SIG-M5 treated with dmso at 0.1 percent for 504 hours (cell line): Measurements from ENCODE around the gene STX16.
A peak's percentile ranks its signal among the peaks of the same experiment; 100 is the strongest.

ENCODE experiments used
- DNase-seq: peaks from one replicate; lab custom pipeline; 2025; ENCODE audit not compliant: unreplicated experiment; lab: John Stamatoyannopoulos, UW

The STX16 gene

GRCh38 chr20:58673119-58673518 lies 22.0 kb downstream of the STX16 start:
- no peak for DNase-seq

- no peak for DNase-seq
Observed at GRCh38 chr20:58675146-58675584, 24.1 kb downstream of the STX16 start.

DNA sequence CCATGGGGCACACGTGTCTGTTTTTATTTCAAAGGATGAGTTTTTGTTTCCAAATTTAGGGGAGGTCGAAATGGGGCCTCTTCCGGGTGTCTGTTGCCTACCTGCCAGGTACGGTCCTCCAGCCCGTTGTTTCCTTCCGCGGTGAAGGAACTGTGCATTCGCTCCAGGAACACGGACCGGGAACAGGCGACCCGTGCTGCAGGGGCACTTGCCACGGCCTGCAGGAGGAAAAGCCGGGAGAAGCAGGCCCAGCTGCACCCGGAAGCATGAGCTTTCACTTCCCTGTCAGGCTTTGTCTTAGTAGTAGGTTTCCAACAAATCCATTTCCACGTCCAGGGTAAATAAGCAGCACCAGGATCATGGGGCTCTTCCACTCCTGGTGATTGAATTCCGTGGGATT lies 24.6 kb downstream of the STX16 start:
- DNase-seq: no peak

GRCh38 chr20:58676161-58676560 lies 25.1 kb downstream of the STX16 start:
- DNase-seq: no peak

- DNase-seq: no peak
Observed at GRCh38 chr20:58677079-58677604, 26.1 kb downstream of the STX16 start.

GRCh38 chr20:58677808-58678207 lies 26.7 kb downstream of the STX16 start:
- no peak for DNase-seq

DNA sequence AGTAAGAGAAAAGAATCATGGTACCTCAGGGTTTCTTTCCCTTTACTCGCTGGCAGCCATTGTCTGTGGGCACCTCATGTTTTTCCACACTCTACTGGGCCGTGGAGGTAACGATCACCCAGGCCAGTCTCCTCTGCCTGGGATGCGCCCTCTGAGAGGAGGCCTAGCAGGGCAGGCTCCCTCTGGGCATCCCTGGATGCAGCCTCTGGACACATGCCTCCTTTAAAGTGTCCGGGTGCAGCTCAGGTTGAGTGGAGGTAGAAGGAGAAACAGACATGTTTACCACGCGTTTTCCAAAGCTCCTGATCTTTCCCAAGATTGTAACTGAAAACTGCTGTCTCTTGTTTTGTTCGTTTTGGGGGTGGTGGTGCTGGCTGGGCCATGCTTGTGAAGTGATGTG lies 27.7 kb downstream of the STX16 start:
- no peak for DNase-seq

GRCh38 chr20:58682656-58683531 lies 31.8 kb downstream of the STX16 start:
- DNase-seq: no peak

- no peak for DNase-seq
Observed at GRCh38 chr20:58684291-58684690, 33.2 kb downstream of the STX16 start.

DNA sequence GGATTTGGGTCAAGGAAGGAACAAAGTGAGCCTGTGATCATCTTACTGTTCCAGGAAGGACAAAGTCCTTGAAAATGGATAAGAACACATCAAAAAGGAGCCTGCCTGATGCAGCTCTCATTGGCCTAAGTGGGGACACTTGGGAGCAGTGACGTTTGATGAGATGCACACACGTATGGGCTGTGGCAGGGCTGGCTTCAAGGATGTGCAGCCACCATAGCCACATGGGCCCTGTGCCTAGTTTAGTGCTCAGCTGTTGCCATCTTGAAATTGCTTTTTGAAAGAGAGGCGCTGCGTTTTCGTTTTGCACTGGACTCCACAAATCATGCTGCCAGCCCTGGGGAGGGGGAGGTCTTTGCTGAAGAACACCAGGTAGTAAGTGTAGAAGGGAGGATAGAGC lies 34.9 kb downstream of the STX16 start:
- DNase-seq: no peak

DNA sequence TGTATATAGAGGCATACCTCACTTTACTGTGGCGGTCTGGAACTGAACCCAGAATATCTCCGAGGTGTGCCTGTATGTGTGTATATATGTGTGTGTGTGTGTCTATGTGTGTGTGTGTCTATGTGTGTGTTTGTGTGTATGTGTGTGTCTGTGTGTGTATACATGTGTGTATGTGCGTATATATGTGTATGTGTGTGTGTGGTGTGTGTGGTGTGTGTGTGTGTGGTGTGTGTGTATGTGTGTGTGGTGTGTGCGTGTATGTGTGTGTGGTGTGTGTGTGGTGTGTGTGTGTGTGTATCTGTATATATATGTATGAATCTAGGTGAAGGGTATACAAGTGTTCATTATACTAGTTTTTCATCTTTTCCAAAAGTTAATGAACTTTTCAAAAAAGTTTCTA lies 37.3 kb downstream of the STX16 start:
- DNase-seq: no peak

DNA sequence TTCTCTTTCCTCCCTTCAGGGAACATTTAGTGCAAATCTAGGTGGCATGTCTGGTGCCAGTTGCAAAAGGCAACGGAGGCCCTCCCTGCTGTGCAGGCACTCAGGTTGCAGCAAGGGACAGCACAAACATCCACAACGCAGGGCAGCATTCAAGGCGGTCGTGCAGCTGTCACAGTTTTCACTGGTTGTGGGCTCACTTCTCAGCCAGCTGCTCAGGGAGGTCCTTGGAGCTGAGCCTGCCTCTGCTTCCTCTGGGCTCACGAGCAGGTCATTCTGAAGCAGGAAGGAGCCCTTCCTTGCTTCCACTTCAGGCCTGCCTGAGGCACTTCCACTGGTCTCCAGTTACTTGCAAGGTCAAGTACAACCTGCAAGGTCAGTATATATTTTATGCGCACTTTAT lies 37.8 kb downstream of the STX16 start:
- no peak for DNase-seq

DNA sequence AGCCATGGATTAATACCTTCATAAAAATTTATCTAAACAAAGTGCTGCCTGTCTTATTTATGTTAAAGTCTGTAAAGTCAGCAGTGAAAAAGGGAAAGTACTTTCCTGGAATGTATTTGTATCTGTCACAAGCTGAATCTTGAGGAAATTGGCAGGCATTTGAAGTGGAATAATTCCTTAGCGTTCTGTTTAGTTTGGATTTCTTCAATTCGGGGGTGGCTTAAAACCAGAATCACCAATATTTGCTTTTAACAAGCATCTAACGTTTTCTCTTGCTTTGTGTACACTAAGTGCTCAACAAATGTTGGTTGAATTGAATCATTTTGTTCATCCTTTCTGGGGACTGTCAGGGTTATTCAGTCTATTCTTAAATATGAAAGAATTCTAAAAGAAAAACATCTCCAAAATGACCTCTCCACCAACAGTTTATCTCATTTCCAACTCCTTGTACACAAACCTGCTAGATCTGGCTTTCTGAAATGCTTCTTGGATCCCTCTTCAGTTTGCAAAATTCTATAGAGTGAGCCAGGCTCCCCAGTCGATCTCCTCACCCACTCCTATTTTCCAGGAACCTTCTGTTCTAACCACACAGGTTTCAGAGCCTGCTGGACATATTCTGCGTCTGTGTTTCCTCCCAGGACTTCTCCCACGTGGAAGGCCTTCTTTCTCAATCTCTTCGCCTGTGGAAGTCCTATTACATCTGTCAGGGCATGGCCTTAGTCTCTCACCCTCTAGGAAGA lies 39.5 kb downstream of the STX16 start:
- DNase-seq: peak; percentile 29

GRCh38 chr20:58691773-58692578 lies 40.9 kb downstream of the STX16 start:
- DNase-seq: peak; percentile 95

- peak; percentile 81 for DNase-seq
Observed at GRCh38 chr20:58692579-58693225, 41.6 kb downstream of the STX16 start, which contains the start of gene NPEPL1. NPEPL1 (plus strand) TSS chr20:58692800; CDS start chr20:58692901, 101 bp downstream.

DNA sequence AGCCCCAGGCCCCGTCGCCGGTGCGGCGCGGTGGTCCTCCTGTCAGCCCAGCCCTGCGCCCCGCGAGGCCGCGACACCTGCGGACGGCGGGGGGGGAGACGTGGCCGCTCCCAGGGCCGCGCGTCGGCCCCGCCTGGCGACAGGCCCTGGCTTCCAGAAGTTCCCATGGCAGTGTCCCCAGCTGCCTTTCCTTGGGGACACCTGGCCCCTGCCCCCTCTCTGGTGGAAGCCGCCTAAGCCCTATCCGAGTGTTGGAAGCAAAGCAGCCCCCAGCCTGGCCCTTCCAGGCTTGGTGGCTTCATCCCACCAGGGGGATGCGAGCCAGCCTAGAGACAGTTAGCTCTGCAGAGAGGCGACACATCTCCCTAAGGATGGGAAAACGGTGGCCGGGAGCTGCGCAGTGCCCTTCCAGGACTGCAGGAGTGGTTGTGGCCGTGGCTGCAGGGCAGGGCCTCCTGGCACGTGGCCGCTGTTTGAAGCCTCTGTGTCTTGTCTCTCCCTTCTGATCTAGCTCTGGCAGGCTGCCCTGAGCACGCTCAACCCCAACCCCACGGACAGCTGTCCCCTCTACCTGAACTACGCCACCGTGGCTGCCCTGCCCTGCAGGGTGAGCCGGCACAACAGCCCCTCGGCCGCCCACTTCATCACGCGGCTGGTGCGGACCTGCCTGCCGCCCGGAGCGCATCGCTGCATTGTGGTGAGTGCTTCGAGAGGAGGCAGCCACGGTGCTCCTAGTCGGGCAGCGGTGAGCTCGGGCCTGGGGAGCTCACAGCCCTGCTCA lies 42.3 kb downstream of the STX16 start:
- DNase-seq: no peak

GRCh38 chr20:58694241-58695083 lies 43.4 kb downstream of the STX16 start:
- DNase-seq: no peak

- no peak for DNase-seq
Observed at GRCh38 chr20:58695084-58695722, 44.1 kb downstream of the STX16 start.
